Endothelial cell of hepatic sinusoid (primary cell): ENCODE measurements around the gene MCTP1.

Source experiments
- in situ Hi-C: cut with HindIII; loops from 2 replicates; pipeline ENCODE4 v1.10.0; 2017; ENCODE audit warnings: low sequenced_read_pairs

The MCTP1 gene

DNA sequence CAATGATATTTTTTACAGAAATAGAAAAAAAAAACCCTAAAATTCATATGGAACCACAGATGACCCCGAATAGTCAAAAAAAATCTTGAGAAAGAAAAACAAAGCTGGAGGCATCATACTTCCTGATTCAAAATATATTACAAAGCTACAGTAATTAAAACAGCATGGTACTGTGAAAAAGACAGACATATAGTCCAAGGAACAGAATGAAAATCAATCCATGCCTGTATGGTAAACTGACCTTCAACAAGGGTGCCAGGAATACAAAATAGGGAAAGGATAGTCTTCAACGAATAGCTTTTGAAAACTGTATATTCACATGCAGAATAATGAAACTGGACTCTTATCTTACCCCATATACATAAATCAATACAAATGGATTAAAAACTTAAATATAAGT lies 307.5 kb downstream of the MCTP1 start:
- in situ Hi-C loops, result no loop called here

DNA sequence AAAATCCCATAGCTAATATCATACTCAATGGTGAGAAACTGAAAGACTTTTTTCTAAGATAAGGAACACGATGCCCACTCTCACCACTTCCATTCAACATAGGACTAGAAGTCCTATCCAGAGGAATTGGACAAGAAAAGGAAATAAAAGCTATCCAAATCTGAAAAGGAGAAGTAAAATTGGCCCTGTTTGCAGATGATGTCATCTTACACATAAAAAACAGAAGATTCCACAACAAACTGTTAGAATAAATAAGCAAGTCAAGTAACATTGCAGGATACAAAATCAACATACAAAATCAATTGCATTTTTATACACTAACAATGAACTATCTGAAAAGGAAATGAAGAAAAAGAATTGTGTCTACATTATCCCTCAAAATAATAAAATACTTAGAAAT lies 308.0 kb downstream of the MCTP1 start:
- in situ Hi-C loops, result no loop called here

DNA sequence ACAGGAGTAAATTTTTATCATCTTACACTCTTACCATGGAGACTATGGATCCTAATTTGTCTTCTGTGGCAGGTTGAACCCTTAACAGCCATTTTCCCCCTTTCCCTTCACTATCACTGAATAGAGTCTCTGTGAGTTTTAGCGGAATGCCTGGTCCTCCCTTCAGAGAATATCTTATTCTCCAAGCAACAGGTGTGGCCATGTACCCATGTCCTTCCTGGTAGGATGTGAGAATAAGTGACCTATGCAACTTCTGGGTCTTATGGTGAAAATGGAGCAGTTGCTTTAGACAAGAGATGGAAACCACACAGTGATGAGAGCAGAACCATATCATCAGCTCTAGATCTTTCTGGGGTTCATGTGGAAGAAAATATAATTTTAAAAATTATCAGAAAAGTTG lies 312.6 kb downstream of the MCTP1 start:
- in situ Hi-C loops, result loop anchor here (25.0 kb wide), 1 partner anchor 290 kb away; no protein-coding TSS in a partner anchor

DNA sequence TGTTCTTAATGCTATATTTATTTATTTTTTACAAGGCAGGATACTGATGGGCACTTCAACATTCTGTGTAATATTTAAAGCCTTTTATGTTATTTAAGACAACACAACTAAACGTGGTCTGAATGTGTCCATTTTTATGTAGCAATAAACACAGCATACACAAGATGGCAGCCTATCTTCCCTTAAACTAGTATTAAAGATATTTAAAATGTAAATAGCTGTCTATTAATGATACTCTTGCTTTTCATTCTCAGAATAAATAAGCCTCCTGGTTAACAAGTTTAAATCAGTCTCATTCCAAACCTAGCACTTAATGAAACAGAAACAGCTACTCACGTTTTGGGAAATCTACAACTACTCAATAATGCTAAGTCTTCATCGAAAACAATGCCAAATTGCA lies 315.7 kb downstream of the MCTP1 start:
- in situ Hi-C loops, result loop anchor here (25.0 kb wide), 1 partner anchor 293 kb away; no protein-coding TSS in a partner anchor

DNA sequence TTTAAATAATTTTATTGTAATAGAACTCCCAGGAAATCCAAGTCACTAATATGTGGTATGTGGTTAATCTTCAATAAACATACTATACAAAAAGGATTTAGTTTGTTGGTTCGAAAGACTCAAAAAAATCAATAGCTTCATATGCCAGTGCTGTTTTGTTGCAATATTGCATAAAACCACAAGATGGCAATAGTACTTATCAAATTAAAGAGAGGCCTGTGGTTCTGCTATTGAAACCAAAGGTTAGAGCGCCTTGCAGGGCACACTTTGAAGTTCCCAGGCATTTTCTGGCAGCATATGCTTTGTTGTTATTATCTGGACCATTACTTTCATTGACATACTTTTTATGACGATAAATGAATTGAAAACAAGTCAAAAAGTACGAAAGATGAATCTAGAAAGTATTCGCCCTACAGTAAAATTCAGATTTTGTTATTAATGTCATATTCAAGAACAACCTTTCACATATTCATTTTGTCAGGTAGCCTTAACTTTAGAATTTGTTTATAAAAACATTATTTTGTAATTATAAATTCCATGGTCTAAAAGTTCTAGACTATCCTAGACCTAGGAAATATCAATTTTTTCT lies 316.3 kb downstream of the MCTP1 start:
- in situ Hi-C loops, result loop anchor here (25.0 kb wide), 1 partner anchor 294 kb away; no protein-coding TSS in a partner anchor

DNA sequence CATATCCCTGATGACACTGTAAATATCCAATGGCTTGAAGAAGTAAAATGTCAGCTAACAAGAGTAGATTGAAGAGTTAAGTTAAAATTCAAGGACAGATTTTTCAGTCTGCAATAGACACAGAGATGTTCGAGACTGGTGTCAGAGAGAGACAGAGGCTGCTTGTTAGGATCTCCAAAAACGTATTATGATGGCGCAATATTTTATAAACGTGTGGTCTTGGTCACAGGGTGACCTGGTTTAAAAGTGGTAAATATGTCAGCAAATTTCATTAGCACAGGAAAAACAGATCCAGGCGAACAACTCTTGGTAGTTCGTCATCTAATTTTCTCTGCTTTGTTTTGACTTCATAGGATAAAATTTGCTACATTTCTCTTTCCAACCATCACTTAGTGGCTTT lies 317.4 kb downstream of the MCTP1 start:
- in situ Hi-C loops, result loop anchor here (25.0 kb wide), 1 partner anchor 295 kb away; no protein-coding TSS in a partner anchor

DNA sequence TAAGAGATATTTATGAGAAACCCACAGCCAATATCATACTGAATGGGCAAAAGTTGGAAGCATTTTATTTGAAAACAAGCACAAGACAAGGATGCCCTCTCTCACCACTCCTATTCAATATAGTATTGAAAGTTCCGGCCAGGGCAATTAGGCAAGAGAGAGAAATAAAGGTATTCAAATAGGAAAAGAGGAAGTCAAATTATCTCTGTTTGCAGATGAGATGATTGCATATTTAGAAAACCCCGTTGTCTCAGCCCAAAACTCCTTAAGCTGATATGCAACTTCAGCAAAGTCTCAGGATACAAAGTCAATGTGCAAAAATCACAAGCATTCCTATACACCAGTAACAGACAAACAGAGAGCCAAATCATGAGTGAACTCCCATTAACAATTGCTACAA lies 325.6 kb downstream of the MCTP1 start:
- in situ Hi-C loops, result loop anchor here (25.0 kb wide), 1 partner anchor 303 kb away; no protein-coding TSS in a partner anchor

DNA sequence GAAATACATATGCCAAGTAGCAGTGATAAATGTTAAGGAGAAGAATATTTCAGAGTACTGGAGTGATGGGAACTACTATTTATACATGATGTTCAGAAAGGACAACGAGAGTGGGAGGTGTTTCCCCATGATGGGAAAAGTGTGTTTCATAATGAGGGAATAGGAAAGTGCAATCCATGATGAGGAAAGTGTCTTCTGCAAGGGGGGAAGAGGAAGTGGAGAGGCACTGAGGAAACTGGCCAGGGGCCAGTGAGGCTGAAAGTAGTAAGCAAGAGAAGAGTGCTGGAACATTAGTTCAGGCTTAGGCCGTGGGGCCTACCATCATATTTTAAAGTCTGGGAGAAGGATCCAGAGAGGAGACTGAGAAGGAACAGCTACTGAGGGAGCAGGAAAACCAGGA lies 339.2 kb downstream of the MCTP1 start:
- in situ Hi-C loops, result no loop called here

DNA sequence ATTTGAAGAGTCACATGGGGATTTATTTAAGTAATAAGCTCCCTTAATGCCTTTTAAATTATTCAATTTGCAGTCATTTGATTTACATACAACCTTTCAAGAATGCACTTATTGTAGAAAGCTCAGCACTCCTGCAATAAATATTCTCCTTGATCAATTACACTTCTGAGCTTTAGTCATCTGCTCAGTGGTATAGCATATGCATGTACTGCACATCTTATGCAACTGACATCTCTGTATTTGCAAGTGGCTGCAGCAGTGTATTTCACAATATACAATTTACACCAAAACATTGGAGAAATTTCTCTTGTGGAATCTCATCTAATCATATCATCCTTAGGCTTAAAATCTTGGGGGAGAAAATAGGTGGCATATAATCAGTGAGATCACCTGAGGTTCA lies 340.7 kb downstream of the MCTP1 start:
- in situ Hi-C loops, result no loop called here

DNA sequence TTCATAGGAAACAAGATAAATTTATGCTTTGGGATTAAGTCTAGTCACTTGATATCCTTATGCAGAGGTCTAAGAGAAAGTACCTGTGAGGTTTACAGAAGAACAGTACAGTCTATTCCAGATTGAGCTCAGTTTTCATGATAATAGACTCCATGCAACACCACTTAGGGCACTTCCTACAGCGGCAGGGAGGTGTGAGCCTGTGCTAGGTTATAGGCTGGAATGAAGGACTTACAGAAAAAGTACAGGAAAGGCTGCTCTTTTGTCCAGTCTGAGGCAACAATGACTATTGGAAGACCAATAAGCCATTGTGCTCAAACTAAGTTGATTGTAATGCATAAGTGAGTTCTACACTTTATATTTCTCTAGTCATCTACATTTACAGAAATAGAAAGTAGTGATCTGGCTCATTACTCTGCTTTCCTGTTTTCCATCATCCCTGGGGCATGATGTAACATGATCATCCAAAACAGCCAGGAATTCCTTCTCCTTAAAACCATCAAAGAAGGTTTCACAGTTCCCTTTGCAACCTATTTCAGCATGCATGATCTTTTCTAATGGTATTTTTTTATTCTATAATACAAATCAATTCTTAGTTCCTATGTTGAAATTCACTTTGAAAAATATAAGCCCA lies 343.7 kb downstream of the MCTP1 start:
- in situ Hi-C loops, result no loop called here

DNA sequence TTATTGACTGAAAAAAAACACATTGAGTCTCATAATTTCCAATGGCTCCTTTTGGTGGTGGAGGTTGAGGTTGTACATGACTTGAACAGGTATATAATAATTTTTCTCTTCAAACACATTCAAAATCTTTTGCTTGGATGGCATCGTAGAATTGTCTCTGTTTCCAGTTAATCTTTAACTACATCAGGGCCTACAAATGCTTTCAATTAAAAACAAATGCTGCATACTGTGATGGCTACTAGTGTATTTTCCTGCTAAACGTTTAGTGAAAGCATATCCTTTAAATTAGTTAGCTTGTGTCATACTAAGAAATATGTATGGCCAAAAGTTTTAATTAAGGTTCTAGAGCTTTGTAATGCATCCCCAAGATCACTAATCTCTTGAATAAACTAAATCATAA lies 352.6 kb downstream of the MCTP1 start:
- in situ Hi-C loops, result no loop called here

DNA sequence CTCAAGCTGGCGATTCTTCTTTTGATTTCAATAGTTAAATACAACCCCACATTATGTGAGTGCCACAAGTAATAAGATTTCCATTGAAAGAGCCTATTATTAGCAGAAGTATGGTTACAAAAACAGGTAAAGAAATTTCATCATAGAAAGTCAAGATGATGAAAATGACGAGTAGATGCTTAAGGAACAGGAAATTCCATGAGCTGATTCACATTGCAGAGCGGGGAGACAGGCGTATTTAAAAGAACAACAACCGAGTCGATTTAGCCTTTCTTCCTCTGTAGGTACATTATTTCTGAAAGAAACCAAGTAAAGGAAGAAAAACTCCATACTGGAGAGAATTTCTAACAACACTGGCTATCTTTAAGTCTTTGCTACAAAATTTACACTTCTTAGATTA lies 356.0 kb downstream of the MCTP1 start:
- in situ Hi-C loops, result no loop called here

DNA sequence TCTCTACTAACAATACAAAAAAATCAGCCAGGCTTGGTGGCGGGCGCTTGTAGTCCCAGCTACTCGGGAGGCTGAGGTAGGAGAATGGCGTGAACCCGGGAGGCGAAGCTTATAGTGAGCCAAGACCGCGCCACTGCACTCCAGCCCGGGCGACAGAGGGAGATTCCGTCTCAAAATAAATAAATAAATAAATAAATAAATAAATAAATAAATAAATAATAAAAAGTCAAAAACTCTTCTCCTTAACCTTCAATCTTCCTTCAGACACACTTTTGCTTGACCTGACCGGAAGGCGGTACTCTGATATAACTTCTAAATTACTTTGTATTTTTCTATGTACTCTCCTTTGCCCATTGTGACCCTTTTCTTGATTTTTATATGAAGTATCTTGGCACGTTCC lies 364.3 kb downstream of the MCTP1 start:
- in situ Hi-C loops, result no loop called here

DNA sequence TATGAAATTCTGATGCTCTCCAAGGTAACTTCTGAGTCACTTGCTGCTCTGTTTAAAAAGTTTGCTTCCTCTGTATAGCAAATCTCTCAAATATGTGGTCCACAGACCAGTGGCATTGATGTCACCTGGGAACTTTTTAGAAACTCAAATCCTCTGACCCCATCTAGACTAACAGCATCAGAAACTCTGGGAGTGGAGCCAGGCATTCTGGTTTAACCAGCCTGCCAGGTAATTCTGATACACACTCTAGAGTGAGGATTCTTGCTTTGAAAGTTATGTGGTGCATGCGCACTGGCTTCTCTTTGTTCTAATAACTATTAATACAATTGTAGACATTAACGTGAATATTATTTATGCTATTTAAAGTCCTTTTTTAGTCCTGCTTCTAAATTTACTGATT lies 368.3 kb downstream of the MCTP1 start:
- in situ Hi-C loops, result no loop called here

DNA sequence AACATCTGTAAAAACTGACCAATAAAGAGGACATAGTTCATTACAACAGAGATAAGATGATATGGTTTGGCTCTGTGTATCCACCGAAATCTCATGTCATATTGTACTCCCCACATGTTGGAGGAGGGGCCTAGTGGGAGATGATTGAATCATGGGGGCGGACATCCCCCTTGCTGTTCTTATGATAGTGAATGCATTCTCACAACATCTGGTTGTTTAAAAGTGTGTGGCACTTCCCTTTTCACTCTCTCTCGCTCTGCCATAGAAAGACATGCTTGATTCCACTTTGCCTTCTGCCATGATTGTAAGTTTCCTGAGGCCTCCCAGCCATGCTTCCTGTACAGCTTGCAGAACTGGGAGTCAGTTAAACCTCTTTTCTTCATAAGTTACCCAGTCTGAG lies 373.6 kb downstream of the MCTP1 start:
- in situ Hi-C loops, result no loop called here

DNA sequence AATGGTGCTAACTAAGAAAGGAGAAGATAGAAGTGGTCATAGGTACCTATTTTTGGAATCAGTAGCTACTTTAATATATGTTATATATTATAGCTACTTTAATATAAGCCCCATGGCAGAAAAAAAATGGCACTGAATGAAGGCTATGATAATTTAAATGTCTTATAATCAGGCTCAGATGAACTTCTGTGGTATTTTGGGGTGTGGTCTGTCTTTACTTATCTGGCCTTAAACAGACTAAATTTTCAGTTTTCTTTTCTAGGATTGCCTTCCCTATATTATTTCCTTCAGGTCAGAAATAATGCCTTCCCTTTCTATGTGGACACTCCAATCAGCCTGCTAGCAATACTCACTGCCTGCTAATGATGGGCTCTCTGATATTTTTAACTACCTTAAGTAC lies 374.2 kb downstream of the MCTP1 start:
- in situ Hi-C loops, result no loop called here

DNA sequence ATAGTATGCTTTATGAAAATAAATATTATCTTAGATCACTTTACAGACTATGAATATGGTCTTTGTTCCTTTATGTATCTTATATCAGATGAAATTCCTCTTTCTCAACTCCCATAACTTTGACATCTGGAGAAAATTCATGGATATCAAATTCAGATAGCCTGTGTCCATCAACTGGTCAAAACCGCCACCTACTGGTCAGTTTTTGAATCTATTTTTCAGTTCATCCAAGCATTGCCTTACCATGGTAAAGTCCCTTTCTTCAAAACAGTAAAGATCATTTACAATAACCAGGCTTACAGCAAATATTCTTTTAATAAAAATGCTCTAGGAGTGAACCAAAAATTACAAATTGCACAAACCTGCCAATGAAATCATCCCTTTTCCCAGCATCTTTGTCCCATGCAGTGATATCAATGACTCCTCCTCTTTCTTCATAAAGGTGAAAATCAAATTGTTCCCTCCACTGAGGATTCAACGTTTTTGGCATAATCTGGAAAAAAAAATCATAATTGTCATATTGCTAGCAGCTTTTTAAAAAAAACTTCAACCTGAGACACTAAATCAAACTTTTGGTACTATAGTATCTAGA lies 375.9 kb downstream of the MCTP1 start:
- in situ Hi-C loops, result no loop called here

DNA sequence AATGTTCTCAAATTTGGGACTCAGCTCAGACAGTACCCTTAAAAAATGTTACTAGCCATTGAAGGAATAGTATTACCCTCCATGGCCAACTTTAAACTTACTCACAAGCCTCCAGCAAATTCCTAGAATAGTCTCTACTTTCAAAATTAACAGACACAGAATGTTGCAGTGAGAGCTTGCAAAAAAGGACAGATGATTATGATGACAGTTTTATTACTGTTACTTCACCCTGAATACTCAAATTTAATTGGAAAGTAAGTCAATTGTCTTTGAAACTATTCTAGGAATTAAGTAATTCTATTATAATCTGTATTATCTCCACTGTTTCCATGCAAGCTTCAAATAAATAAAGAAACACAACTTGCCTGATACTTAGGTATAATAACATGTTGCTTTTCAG lies 378.1 kb downstream of the MCTP1 start:
- in situ Hi-C loops, result no loop called here

DNA sequence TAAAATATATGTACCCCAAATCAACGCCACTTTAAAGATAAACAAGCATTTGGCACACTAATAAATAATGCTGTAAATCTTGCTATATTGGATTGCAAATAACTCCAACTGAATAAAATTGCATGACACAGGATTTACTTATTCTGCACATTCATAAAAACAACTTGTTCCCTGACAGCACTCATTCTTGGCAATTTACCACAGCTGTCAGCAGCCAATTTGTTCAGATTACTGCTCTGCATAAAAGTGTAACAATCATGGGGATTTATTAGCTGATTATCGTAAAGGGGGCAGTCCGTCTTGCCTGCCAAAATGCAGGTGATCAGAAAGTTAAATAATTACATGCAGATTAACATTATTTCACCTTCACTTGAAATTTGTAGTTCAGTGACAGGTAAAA lies 381.2 kb downstream of the MCTP1 start:
- in situ Hi-C loops, result no loop called here

DNA sequence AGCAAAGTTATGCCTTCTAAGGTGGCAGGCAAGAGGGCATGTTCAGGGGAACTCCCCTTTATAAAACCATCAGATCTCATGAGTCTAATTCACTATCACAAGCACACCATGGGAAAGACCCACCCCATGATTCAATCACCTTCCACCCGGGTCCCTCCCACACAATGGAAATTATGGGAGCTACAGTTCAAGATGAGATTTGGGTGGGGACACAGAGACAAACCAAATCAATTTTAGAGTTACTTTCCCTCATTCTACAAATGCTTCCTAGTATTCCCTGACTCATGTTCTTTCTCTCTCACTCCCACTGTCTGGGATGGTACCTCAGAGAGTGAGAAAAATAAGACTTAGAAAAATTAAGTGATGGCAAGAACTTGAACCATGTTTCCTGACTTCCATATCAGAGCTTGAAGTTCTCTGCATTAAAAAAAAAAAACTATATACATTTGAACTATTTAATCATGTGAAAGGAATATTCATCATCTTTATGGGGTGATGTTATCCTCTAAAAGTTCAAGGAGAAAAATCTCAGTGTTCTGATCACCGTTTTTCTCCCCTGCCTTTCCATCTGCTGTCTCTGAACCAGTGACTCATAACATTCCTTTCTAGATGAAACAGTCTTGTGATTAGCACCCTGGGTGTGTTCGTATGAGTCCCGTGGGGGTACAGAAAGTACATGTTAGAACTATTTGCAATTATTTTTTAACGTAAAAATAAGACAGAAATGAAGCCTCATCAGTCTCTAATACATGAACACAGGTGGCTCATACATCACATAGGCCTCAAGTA lies 383.5 kb downstream of the MCTP1 start:
- in situ Hi-C loops, result no loop called here

DNA sequence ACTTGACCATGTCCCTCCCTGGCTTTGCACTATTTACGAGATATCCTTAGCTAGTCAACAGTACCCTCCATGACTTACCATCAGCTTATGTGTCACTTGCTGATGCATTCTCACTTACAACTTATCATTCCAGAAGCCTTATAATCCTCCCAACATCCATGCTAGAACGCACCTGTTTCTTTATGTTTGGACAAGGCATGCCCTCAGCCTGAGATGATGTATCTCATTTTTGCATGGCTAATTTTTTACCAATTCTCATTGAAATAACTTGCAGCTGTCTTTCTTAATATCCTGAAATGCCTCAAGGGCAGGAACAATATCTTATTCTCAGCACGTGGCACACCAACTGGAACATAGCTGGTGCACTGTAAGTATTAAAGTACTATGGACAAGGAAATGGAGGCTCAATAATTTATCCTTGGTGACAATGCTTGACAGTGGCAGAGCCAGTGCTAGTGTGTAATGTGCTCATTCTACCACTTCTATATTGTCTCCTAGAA lies 384.8 kb downstream of the MCTP1 start:
- in situ Hi-C loops, result no loop called here
